ENCODE results near the gene GPBAR1.

DNA sequence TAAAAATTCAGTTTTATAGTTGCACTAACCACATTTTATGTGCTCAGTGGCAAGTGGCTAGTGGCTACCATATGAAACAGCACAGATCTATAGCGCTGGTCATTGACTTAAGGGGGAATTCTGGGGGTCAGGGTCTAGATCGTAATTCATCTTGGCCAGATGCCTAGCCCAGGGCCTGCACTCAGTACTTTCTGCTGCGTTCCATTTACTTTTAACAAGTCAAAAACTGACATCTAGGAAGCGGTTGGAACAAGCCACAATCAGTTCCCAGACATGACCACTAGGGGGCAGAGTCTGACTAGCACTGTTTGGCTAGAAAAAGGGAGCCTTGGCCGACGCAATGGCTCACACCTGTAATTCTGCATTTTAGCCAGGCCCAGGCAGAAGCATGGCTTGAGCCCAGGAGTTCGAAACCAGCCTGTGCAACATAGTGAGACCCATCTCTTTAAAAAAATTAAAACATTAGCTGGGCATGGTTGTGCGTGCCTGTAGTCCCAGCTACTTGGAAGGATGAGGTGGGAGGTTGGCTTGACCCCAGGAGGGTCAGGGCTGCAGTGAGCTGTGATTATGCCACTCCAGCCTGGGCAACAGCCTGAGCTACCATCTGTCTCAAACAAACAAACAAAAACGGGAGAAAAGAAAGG lies 40.5 kb downstream of the GPBAR1 start:
- TF ChIP-seq TAF1 (IDR thresholded peaks at IDR 0.05; ENCODE audit: borderline replicate concordance, low read depth, low read length) (no peak), RCOR1 (IDR thresholded peaks at IDR 0.05; ENCODE audit: low read length) (no peak), POLR2AphosphoS5 (IDR thresholded peaks at IDR 0.05; ENCODE audit: low read depth, low read length) (no peak), EZH2phosphoT487 (IDR thresholded peaks at IDR 0.05; ENCODE audit: borderline replicate concordance, low read depth) (no peak), TCF12 (IDR thresholded peaks at IDR 0.05) (peak; percentile 23; the same call in 1 of the 2 replicates), PBX3 (IDR thresholded peaks at IDR 0.05) (no peak), GABPA (IDR thresholded peaks at IDR 0.05; ENCODE audit: low read depth) (no peak), ELF1 (IDR thresholded peaks at IDR 0.05) (no peak), IRF3 (IDR thresholded peaks at IDR 0.05; ENCODE audit: low read depth, low read length) (no peak)
- TF ChIP-seq, protein P1, sequence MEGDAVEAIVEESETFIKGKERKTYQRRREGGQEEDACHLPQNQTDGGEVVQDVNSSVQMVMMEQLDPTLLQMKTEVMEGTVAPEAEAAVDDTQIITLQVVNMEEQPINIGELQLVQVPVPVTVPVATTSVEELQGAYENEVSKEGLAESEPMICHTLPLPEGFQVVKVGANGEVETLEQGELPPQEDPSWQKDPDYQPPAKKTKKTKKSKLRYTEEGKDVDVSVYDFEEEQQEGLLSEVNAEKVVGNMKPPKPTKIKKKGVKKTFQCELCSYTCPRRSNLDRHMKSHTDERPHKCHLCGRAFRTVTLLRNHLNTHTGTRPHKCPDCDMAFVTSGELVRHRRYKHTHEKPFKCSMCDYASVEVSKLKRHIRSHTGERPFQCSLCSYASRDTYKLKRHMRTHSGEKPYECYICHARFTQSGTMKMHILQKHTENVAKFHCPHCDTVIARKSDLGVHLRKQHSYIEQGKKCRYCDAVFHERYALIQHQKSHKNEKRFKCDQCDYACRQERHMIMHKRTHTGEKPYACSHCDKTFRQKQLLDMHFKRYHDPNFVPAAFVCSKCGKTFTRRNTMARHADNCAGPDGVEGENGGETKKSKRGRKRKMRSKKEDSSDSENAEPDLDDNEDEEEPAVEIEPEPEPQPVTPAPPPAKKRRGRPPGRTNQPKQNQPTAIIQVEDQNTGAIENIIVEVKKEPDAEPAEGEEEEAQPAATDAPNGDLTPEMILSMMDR (IDR thresholded peaks at IDR 0.05), result peak; percentile 94
- TF ChIP-seq, protein P2, sequence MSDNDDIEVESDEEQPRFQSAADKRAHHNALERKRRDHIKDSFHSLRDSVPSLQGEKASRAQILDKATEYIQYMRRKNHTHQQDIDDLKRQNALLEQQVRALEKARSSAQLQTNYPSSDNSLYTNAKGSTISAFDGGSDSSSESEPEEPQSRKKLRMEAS (IDR thresholded peaks at IDR 0.05; ENCODE audit: low read depth), result no peak
- TF ChIP-seq, protein P3, sequence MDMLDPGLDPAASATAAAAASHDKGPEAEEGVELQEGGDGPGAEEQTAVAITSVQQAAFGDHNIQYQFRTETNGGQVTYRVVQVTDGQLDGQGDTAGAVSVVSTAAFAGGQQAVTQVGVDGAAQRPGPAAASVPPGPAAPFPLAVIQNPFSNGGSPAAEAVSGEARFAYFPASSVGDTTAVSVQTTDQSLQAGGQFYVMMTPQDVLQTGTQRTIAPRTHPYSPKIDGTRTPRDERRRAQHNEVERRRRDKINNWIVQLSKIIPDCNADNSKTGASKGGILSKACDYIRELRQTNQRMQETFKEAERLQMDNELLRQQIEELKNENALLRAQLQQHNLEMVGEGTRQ (IDR thresholded peaks at IDR 0.05; ENCODE audit: borderline replicate concordance, low read depth, low read length), result no peak

Measured in SK-N-SH (cell line).